ENCODE measurements around the gene OPA1. TPM values are rescaled to one million over a fixed set of nuclear protein-coding genes. Genes with fewer than 3 reads are reported as not detected.

Gene OPA1
- total RNA-seq, 1 experiment from 2014 or later, result 93.8 TPM

GRCh38 chr3:193693774-193694173, 100.8 kb downstream of the OPA1 start:
- TF ChIP-seq EZH2phosphoT487 (IDR thresholded peaks at IDR 0.05; ENCODE audit: borderline replicate concordance, low read length) (no peak), EZH2 (IDR thresholded peaks at IDR 0.05; ENCODE audit: low read length, unreplicated experiment) (no peak), CTCF (conservative IDR thresholded peaks at IDR 0.05; ENCODE audit: low read depth, low read length) (no peak)
- no peaks in the 10 kb centered on the region for H3K9me2 ChIP-seq (replicated peaks; ENCODE audit: low read length)
- H3K4me1 ChIP-seq (ENCODE audit: insufficient read depth, low read length), result no peaks in the 10 kb centered on the region
- H3K79me2 ChIP-seq (ENCODE audit: low read length), result no peaks in the 10 kb centered on the region
- CTCF ChIA-PET, result no interaction called here
- no peak overlapping the region for H3K4me3 ChIP-seq (ENCODE audit: low read length)
- intact Hi-C loops (cut with micrococcal nuclease), result no loop called here
- H3K4me2 ChIP-seq (ENCODE audit: low read length), result no peak overlapping the region
- H2AFZ ChIP-seq (ENCODE audit: low read length), result no peak overlapping the region
- no peaks in the 10 kb centered on the region for H3F3A ChIP-seq (ENCODE audit: low read length, unreplicated experiment)
- ATAC-seq, result no peak
- no peak overlapping the region for H3K9ac ChIP-seq (ENCODE audit: low read length)
- peaks cover 27% of the 10 kb centered on the region for H3K36me3 ChIP-seq (ENCODE audit: low read depth, low read length)
- H3K27me3 ChIP-seq (ENCODE audit: low read length), result no peaks in the 10 kb centered on the region
- BruUV-seq (replicated peaks), result no TSS peak
- POLR2A ChIA-PET (ENCODE audit: unreplicated experiment), result no interaction called here
- DNase-seq, result no peak
- no peaks in the 10 kb centered on the region for H3K9me3 ChIP-seq (ENCODE audit: low read length)
- no peak overlapping the region for H3K27ac ChIP-seq (ENCODE audit: low read length)
- no peaks in the 10 kb centered on the region for H4K20me1 ChIP-seq (ENCODE audit: low read length)

GRCh38 chr3:193701953-193702635, 109.1 kb downstream of the OPA1 start:
- ChIA-PET CTCF (no interaction called here), POLR2A (ENCODE audit: unreplicated experiment) (no interaction called here)
- TF ChIP-seq CTCF (conservative IDR thresholded peaks at IDR 0.05; ENCODE audit: low read depth, low read length), result no peak
- TF ChIP-seq EZH2 (IDR thresholded peaks at IDR 0.05; ENCODE audit: low read length, unreplicated experiment), result no peak
- no peak for TF ChIP-seq EZH2phosphoT487 (IDR thresholded peaks at IDR 0.05; ENCODE audit: borderline replicate concordance, low read length)
- no peak overlapping the region for H3K4me3 ChIP-seq (ENCODE audit: low read length)
- H3K9me3 ChIP-seq (ENCODE audit: low read length), result no peaks in the 10 kb centered on the region
- no peaks in the 10 kb centered on the region for H3K79me2 ChIP-seq (ENCODE audit: low read length)
- no peaks in the 10 kb centered on the region for H3K36me3 ChIP-seq (ENCODE audit: low read depth, low read length)
- intact Hi-C loops (cut with micrococcal nuclease), result no loop called here
- ATAC-seq (no peak; the same call in 1 of the 2 replicates), DNase-seq (peak; percentile 12)
- no peaks in the 10 kb centered on the region for H4K20me1 ChIP-seq (ENCODE audit: low read length)
- no peaks in the 10 kb centered on the region for H3F3A ChIP-seq (ENCODE audit: low read length, unreplicated experiment)
- no peak overlapping the region for H3K9ac ChIP-seq (ENCODE audit: low read length)
- no peak overlapping the region for H3K4me2 ChIP-seq (ENCODE audit: low read length)
- no peaks in the 10 kb centered on the region for H3K27me3 ChIP-seq (ENCODE audit: low read length)
- no peak overlapping the region for H3K27ac ChIP-seq (ENCODE audit: low read length)
- BruUV-seq (replicated peaks), result no TSS peak
- H3K4me1 ChIP-seq (ENCODE audit: insufficient read depth, low read length), result no peaks in the 10 kb centered on the region
- H2AFZ ChIP-seq (ENCODE audit: low read length), result no peak overlapping the region
- H3K9me2 ChIP-seq (replicated peaks; ENCODE audit: low read length), result no peaks in the 10 kb centered on the region

DNA sequence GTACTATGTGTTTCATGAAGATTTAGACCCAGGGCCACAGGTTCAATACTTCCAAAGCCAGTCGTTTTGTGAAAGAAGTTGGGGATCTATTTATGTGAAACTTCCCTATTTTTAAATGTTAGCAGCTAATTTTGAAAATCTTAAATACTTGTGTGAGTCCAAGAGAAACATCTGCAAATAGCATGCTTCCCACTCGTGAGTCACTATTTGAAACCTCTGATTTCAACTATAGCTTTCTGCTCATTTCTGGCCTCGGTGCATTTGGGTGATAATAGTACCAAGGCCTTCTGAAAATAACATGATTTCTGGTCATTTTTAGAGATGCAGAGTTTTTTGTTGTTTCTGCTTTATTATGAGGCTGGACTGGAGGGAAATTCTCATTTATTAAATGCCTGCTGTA, 110.0 kb downstream of the OPA1 start:
- Histone ChIP-seq H2AFZ (ENCODE audit: low read length) (no peak overlapping the region), H3F3A (ENCODE audit: low read length, unreplicated experiment) (no peaks in the 10 kb centered on the region), H3K9ac (ENCODE audit: low read length) (no peak overlapping the region), H3K9me2 (replicated peaks; ENCODE audit: low read length) (no peaks in the 10 kb centered on the region), H3K27ac (ENCODE audit: low read length) (no peak overlapping the region), H3K36me3 (ENCODE audit: low read depth, low read length) (no peaks in the 10 kb centered on the region), H3K9me3 (ENCODE audit: low read length) (no peaks in the 10 kb centered on the region), H3K4me2 (ENCODE audit: low read length) (no peak overlapping the region), H3K4me1 (ENCODE audit: insufficient read depth, low read length) (no peaks in the 10 kb centered on the region), H3K79me2 (ENCODE audit: low read length) (no peaks in the 10 kb centered on the region), H3K27me3 (ENCODE audit: low read length) (no peaks in the 10 kb centered on the region), H4K20me1 (ENCODE audit: low read length) (no peaks in the 10 kb centered on the region), H3K4me3 (ENCODE audit: low read length) (no peak overlapping the region)
- TF ChIP-seq EZH2 (IDR thresholded peaks at IDR 0.05; ENCODE audit: low read length, unreplicated experiment) (no peak), EZH2phosphoT487 (IDR thresholded peaks at IDR 0.05; ENCODE audit: borderline replicate concordance, low read length) (no peak), CTCF (conservative IDR thresholded peaks at IDR 0.05; ENCODE audit: low read depth, low read length) (no peak)
- intact Hi-C loops (cut with micrococcal nuclease), result no loop called here
- ATAC-seq (no peak), DNase-seq (no peak)
- no TSS peak for BruUV-seq (replicated peaks)
- POLR2A ChIA-PET (ENCODE audit: unreplicated experiment), result interaction anchor here (0.7 kb wide), 1 partner anchor 232 kb away, joined by 9 read pairs; no protein-coding TSS in a partner anchor
- CTCF ChIA-PET, result no interaction called here
